WI38 (cell line): ENCODE measurements around the gene DPH7.
A peak's percentile ranks its signal among the peaks of the same experiment; 100 is the strongest.

Source experiments
- H3K4me3 ChIP-seq: 2 replicates; pipeline ENCODE4 v1.5.1; 2011; ENCODE audit warnings: low read depth, mild to moderate bottlenecking, control low read depth, low read length
- TF ChIP-seq, protein P1 (sequence below): IDR thresholded peaks from 2 replicates; pipeline ENCODE4 v1.5.1; 2012; ENCODE audit warnings: low read depth, mild to moderate bottlenecking, control low read depth, low read length

The DPH7 gene

DNA sequence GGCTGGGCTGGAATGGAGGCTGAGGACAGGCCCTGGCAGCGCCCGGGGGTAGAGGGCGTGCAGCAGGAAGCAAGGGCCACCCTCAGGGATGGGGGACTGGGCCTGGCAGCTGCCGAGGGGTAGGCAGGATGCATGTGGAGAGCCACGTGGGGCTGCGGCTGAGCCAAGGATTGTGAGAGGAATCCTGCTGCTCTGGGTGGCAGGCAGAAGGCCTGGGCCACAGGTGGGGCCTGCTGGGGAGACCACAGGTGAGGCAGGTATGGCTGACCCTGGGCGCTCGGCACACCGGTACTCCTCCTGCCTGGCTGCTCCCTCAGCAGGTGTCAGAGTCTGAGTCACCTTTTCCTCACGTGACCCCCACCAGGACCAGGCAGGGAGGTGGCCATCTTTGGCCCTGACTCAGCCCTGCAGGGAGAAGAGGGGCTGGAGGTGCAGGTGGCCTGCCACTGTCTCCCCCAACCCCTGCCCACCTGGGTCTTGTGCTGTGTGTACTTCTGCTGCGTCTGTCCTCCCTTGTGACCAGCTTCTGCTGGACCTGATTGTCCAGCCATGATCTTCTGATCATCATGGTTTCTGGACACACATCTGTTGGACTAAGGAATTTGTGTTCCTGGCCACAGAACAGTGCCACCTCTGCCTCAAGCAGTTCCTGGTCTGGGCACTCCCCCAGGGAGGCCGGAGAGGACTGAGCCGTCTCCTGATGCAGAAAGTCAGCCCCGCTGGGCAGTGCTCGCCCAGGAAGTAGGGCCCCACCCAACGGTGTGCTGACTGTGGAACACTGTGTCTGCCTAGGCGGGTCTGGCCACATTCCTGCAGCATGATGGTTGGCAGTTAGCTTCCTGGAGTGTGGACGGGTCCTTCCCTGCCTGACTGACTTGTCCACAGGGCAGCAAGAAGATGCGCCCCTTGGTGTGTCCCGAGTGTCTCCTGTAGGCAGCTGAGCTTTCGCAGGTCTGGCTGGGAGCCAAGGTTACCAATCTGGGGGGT is 33.2 kb upstream of the DPH7 start:
- TF ChIP-seq, protein P1, sequence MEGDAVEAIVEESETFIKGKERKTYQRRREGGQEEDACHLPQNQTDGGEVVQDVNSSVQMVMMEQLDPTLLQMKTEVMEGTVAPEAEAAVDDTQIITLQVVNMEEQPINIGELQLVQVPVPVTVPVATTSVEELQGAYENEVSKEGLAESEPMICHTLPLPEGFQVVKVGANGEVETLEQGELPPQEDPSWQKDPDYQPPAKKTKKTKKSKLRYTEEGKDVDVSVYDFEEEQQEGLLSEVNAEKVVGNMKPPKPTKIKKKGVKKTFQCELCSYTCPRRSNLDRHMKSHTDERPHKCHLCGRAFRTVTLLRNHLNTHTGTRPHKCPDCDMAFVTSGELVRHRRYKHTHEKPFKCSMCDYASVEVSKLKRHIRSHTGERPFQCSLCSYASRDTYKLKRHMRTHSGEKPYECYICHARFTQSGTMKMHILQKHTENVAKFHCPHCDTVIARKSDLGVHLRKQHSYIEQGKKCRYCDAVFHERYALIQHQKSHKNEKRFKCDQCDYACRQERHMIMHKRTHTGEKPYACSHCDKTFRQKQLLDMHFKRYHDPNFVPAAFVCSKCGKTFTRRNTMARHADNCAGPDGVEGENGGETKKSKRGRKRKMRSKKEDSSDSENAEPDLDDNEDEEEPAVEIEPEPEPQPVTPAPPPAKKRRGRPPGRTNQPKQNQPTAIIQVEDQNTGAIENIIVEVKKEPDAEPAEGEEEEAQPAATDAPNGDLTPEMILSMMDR: no peak
- H3K4me3 ChIP-seq: no peak overlapping the region

DNA sequence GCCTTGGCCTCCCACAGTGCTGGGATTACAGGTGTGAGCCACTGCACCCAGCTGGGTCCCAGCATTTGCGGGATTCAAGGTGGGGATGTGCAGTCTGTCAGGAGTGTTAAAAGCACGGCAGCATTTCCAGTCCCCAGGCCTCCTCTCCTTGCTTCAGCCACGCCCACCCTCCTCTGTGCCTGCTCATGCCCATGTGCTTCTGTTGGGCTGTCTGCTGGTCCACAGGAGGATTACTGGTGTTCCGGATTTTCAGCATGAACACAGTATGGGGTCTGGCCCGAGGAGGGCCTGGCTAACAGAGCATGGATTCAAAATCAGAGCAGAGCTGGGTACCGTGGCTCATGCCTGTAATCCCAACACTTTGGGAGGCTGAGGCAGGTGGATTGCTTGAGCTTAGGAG is 32.2 kb upstream of the DPH7 start:
- H3K4me3 ChIP-seq: no peak overlapping the region
- TF ChIP-seq, protein P1: no peak

DNA sequence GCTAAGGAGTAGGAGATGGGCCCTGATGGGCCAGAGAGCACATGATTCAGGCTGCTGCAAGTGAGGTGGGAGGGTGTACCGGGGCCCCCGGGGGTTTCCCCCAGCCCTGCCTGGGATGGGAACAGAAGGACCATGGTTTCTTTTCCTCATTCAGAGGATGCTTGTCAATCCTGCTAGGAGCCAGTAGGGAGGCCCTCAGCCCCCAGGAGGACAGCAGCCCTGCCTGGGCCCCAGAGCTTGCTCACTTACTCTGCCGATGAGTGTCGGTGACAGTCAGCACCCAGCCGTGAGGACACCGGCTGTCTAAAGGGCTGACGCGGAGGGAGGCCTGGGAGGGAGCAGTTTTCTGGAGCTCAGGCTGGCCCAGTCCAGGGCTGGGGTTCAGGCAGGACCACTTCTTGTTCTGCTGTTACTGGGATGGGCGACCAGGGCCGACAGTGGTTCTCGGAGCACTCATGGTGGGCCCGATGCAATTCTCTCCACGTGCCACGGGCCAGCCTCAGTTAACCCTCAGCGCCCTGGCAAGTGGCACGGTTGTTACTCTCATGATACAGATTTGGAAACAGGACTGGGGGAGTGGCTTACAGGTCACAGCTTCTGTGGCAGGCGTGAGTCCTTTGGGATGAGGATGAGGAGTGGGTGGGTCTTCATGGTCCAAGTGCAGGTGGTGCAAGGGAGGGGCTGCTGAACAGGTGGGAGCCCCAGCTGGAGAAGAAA is 28.6 kb upstream of the DPH7 start:
- H3K4me3 ChIP-seq: no peak overlapping the region; the same call in 1 of the 2 replicates
- TF ChIP-seq, protein P1: no peak

DNA sequence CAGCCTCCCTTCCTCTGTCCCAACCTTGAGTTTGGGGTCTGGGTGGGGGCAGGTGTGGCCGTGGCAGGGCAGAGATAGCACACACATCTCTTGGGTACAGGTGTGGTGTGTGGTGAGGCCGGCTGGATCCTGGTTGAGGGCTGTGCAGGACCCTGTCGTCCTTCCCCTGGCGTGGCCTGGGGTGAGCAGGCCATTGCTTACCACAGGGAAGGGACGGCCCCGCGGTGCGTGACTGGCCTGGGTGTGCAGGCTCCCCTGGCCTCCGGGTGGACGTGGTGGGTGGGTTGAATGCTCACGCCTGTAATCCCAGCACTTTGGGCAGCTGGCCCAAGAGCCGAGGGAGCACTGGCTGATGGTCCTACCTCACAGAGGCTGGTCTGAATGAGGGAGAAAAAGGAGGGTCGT is 28.0 kb upstream of the DPH7 start:
- peak overlapping the region; percentile 69 for H3K4me3 ChIP-seq
- TF ChIP-seq, protein P1: no peak

DNA sequence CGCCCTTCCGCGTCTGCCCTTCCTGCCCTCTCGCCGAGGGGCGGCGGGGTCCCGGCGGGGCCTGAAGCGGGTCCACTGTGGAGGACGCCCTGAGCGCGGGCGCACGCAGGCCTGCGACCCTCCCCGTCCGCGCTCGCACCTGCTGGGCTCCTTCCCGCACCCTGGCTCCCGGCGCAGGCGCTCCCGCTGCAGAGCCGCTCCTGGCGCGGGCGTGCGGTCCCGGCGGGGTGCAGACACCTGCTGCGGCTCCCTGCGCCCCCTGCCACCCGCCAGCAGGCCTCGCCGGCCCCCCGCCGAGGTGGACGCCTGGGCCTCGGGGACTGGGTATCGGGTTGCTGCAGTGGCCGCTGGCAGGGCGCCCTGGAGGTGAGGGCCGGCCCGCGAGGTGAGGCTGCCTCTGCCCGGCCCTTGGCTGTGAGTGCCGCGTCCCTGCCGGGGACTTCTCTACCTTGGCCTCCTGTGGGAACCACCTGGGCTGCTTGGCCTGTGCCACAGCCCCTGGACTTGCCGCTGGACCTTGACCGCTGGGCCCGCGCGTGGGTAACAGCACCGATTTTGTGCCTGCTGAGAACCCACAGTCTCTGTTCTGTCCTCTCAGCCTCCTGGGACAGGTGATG is 27.4 kb upstream of the DPH7 start:
- TF ChIP-seq, protein P1: no peak
- peak overlapping the region; percentile 69 for H3K4me3 ChIP-seq

DNA sequence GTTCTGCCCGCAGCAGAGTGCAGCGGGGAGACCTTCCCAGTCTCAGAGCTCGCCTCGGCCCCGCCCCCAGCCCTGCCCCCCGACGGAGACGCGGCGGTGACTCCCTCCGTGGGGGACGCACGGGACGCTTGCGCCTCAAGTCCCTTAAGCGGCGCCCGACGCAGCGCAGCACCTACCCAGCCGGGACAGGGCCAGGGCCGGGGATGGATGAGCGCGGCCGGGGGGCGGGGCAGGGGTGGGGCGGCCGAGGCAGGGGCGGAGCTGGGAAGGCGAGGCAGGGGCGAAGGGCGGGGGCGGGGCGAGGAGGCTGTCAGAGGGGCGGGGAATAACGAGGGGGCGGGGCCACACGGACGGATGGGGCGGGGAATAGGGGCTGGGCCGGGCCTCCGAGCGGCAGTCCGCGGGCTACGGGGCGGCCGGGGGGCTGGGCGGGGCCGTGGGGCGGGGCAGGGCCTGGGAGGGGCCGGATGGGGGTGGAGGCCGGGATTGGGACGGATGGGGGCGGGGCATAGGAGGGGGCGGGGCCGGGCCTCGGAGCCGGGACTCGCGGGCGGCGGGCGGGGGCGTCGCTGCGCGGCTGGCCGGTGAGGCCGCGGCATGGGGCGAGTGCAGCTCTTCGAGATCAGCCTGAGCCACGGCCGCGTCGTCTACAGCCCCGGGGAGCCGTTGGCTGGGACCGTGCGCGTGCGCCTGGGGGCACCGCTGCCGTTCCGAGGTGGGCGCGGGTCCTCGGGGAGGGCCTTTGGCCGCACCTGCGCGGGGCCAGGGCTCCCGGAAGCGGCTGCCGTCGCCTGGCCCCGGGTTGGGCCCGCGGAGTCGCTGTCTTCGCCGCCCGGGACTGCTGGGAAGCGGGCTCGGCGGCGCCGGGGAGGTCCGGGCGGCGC is 26.6 kb upstream of the DPH7 start, which contains the start of gene ARRDC1:
Gene ARRDC1 (plus strand): TSS at position 566 of the 884 bp plus-strand sequence. CDS start 32 bp downstream, at position 598.
- TF ChIP-seq, protein P1: no peak
- peak within 1 kb of the TSS; percentile 69 for H3K4me3 ChIP-seq
